C4-2B (cell line): ENCODE measurements around the gene PRKCD.

Experiments used
- CTCF ChIP-seq: fragments of 450-650 bp; conservative IDR thresholded peaks from 2 replicates; pipeline ENCODE4 v1.5.1; 2017; ENCODE audit warnings: mild to moderate bottlenecking
- ZFX ChIP-seq: fragments of 450-650 bp; IDR thresholded peaks from 2 replicates; pipeline ENCODE4 v1.6.1; 2017

DNA sequence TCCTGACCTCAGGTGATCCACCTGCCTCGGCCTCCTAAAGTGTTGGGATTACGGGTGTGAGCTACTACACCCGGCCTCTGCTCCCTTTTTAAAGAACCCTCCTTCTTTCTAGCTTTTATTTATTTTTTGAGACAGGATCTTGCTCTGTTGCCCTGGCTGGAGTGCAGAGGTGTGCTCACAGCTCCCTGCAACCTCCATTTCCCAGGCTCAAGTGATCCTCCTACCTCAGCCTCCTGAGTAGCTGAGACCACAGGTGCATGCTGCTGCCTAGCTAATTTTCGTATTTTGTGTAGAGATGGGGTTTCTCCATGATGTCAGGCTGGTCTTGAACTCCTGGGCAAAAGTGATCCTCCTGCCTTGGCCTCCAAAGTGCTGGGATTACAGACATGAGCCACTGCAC, 60.3 kb downstream of the PRKCD start:
- no peak for TF ChIP-seq CTCF
- TF ChIP-seq ZFX, result no peak
